ENCODE data around the gene ITGB2.

ITGB2 gene

DNA sequence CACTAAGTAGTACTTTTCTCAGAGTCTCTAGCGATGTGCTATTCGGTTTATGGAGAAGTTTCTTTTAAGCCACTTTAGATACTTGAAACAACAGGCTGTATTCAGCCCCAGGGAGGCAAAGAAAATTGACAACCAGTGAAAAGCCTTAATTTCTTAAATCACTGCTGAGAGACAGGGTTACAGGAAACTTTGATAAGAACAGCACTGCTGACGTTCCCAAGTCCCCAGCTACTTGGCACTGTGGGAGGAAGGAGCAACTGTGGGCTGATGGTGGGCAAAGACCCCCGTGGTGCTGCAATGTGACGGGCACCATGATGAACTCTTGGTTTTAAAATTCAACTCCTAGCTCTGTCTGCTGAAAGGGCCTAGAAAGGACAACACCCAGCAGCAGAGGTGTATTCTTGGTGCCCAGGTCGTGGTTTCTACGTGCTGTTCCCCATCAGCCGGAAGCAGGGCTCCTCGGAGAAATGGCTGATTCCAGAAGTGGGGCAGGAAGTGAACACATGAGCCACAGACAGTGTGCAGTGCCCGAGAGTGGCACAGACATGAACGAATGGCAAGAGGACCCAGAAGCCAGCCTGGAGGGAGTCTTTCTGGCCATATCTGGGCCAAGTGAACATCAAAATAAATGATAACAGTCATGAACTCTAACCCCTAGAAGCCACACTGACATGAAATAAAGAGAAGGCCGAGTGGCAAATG, 52.5 kb downstream of the ITGB2 start:
- no peak for DNase-seq (ENCODE audit: low read depth)

DNA sequence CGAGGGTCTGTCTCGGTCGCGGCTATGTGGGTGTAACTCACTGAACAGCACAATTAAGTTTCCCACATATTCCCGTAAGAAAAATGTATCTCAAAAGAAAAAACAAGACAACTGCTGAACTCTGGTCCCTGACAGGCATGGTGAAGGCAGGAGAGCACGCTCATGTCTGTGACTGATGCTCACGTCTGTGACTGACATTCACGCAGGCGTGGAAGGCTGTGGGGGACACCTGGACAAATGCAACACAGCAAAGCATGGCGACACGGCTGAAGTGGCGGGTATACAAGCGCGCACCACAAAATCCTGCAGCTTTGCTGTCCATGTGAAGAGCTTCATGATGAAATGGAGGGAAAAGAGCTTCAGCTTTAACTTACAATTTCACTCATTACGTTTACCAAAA, 53.2 kb downstream of the ITGB2 start:
- DNase-seq (ENCODE audit: low read depth), result no peak

DNA sequence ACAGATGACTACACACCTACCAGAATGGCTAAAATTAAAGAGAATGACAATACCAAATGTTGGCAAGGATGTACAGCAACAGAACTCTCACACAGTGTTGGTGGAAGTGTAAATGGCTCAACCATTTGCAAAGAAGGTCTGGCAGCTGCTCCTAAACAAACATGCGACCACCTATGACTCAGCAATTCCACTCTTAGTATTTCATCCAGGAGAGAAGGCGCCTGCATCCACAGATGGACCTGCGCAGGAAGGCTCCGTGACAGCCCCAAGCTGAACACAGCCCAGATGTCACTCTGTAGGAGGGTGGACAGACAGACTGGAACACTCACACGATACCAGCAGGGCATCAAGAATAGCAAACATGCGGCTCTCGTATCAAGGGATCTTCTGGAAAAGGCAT, 53.9 kb downstream of the ITGB2 start:
- no peak for DNase-seq (ENCODE audit: low read depth)

- no peak for DNase-seq (ENCODE audit: low read depth)
These were observed 55.0 kb downstream of the ITGB2 start for GRCh38 chr21:44865561-44866280.

DNA sequence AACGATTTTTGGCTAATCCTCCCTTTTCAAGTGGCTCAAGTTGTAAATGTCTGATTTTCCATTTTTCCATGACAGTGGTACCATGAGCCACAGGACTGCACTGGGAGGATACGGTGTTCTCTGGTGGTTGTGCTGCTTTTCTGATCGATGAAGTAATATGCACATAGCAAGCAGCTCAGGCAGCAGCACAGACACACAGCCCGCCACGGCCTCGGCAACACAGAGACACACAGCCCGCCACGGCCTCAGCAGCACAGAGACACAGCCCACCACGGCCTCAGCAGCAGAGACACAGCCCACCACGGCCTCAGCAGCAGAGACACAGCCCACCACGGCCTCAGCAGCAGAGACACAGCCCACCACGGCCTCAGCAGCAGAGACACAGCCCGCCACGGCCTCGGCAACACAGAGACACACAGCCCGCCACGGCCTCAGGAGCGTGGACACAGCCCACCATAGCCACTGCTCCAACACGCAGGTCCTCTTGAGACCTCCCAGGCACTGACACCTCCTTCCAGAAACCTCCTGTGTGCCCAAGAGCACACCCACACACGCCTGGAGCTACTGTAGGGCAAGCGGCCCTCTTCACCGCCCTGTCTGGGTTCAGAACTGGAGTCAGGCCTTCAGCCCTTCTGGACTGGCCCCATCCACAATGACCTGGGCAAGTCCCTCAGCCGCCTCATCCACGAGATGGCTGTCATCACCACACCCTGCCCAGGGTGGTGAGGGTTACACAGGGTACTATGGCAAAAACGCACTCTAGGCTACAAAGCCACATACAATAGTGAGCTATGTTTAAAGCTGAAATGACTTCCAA, 57.6 kb downstream of the ITGB2 start:
- no peak for DNase-seq (ENCODE audit: low read depth)

DNA sequence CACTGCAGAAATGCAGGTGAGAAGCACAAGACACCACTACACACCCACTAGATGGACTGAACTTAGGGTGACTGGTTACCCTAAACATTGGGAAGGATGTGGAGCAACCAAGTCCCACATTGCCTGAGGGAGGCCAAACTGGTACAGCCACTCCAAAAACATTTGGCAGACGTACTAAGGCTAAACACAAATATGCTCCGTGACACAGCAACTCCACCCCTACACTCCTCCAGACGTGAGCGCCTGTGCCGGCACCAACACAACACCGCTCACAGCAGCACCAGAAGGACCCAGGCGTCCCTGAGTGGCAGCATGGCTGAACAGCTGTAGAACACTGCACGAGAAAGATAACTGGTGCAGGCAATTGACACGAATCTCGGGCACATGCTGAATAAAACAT, 61.9 kb downstream of the ITGB2 start:
- DNase-seq (ENCODE audit: low read depth), result no peak

DNA sequence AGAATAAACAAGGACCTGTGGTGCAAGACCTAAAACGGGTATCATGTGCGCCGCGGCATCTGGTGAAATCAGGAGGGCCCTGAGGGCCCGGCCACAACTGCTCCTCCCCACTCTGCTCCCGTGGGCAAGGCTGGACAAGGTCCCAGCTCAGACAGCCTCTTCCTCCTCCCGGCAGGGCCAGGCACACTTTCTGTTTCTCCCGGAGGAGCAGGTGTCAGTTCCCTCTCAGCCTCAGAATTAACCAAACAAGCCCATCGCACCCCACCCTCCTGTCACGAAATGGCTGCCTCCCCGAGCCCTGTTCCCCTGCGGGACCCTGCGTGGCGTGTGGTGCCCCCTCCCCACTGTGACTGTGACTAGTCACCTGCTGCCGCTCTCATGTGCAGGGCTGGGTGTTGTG, 62.4 kb downstream of the ITGB2 start:
- no peak for DNase-seq (ENCODE audit: low read depth)

DNA sequence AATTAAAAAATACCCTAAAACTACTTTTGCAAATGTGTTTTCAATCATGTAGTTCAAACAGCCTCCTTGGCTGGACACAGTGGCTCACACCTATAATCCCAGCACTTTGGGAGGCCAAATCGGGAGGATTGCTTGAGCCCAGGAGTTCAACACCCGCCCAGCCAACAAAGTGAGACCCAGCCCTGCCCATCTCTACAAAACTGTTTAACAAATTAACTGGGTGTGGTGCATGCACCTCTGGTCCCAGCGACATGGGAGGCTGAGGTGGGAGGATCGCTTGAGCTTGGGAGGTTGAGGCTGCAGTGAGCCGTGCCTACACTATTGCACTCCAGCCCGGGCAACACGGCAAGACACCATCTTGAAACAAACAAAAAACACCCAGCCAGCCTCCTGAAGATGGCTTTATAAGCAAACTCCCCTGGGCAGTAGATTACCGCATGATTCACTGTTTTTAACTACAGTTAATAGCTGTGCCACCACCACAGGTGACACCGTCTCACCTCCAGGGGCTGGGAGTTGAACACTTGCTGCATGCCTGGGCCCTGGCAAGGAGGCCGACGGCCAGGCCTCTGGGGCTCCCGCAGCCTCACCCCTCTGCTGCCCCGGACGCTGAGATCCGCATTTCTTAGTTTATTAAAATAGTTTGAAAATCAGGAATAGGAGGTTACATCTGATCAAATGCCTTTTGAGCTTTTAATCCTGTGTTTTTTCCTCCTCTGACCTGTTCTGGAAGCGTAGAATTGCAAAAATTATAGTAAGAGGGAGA, 63.4 kb downstream of the ITGB2 start:
- no peak for DNase-seq (ENCODE audit: low read depth)

GRCh38 chr21:44856131-44856530, 64.6 kb downstream of the ITGB2 start:
- DNase-seq (ENCODE audit: low read depth), result no peak

- DNase-seq (ENCODE audit: low read depth), result no peak
These were observed 65.1 kb downstream of the ITGB2 start for GRCh38 chr21:44855572-44855971.

DNA sequence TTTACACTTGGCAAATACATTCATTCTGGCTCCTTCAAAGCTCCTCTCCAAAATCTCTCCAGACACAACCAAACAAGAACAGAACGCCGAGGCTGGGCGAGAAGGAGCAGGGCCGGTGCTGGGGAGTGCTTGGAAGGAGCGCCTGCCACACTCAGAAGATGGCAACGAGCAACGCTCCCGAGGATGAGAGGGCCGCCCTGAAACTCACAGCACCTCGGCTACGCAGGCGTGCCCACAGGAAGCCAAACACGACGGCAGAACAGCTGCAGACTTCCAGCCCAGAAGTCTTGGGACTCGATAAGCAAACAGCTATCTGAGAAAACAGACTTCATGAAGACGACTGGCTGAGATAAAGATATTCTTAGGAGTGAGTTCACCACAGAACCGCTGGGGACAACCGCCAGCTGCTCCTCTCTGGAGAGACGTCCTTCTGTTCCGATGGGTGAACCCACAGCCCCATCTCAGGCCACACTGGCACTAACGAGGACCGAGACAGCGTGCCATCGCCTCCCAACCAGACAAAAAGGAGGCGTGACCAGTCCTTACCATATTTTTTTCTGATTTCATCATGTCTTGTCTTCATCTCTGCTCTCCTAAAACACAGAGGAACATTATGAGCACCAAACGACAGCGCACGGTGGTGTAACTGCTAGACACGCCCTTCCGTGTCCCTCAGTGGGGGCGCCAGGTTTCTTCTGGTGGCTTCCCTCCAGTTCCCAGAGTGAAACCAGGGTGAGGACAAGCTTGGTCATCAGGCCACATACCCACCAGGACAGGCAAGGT, 65.8 kb downstream of the ITGB2 start:
- DNase-seq (ENCODE audit: low read depth), result no peak

DNA sequence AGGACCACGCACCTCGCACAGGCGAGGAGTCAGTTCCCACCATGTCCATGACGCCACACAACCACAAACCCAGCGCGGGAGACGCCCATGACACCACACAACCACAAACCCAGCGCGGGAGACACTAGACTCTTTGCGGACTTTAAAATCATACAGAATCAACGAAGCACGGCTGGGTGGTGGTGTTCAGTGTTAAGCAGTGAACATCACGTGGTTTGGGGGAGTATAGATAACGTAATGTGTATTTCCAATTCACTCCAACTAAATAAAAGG, 66.4 kb downstream of the ITGB2 start:
- no peak for DNase-seq (ENCODE audit: low read depth)

- DNase-seq (ENCODE audit: low read depth), result no peak
These were observed 66.9 kb downstream of the ITGB2 start for GRCh38 chr21:44853601-44854390.

DNA sequence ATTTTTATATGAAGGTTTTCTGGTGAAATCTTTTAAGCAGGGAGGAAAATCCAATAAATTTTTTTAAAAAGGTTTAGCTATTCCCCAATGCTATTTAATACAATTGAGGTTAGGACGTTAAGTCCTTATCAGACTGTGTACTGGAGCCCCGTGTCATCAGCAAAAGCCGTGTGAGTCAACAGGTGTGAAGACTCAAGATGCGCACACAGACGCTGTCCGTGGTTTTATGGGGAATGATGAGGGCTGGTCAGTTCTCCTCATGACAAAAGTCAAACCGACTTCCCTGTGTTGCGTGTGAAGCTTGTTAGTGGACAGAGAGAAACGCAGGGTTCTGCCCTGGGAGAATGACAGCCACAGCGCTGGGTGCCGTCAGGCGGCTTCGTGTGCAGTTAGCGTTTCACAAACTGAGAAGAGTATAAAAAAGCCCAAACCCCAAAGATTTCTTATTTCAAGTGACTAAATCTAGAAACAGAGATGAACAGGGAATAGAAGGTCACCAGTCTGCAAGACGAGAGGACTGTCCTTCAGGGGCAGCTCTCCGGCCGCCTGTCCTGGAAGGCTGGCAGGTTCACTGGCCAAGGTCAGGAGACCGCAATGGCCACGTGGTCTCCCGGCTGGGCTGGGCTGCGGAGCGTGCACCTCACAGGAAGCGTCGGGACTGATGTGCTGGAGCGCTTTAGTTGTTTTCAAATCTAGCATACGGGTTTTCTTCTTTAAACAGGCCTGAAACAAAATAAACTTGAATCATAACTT, 69.6 kb downstream of the ITGB2 start:
- no peak for DNase-seq (ENCODE audit: low read depth)

GRCh38 chr21:44850208-44850800, 70.4 kb downstream of the ITGB2 start:
- no peak for DNase-seq (ENCODE audit: low read depth)

GRCh38 chr21:44849616-44850130, 71.0 kb downstream of the ITGB2 start:
- DNase-seq (ENCODE audit: low read depth), result no peak

- DNase-seq (ENCODE audit: low read depth), result no peak
These were observed 71.7 kb downstream of the ITGB2 start for GRCh38 chr21:44848821-44849521.

DNA sequence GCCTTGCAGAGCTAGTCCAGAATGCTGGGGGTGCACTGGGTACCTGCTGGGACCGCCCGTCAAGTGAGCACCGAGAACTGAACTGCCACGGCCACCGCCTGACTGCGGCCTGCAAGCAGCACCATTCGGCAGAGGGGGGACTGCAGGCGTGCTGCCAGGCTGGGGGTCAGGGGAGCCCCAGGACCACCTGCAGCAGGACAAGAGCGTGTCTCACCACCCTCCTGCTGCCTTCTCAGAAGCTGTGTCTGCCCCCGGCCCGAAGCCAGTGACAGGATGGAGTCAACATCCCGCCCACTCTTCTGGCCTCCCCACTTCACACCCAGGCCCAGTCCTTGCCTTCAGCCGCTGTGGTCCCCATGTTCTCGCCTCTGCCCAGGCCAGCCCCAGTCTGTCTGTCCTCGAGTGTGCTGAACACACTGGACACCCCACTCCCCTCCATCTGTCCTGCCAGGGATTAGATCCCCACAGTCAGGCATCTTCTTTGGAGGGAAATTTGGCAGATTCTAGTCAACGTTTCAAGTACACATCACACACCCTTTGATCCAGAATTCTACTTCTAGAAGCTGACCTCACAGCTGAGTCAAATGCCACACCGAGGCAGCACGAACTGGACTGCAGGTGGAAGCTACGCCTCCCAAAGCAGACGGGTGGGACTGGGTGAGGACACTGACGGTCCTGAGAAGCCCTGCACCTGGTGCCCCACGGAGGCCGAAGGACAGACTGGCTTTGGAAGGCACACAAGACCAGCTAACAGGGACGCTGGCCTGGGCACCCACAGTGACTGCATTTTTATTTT, 73.2 kb downstream of the ITGB2 start:
- DNase-seq (ENCODE audit: low read depth), result no peak

Data from activated T-cell treated with anti-CD3 and anti-CD28 coated beads for 48 hours (primary cell).